ENCODE measurements around the gene ACHE.

The ACHE gene

DNA sequence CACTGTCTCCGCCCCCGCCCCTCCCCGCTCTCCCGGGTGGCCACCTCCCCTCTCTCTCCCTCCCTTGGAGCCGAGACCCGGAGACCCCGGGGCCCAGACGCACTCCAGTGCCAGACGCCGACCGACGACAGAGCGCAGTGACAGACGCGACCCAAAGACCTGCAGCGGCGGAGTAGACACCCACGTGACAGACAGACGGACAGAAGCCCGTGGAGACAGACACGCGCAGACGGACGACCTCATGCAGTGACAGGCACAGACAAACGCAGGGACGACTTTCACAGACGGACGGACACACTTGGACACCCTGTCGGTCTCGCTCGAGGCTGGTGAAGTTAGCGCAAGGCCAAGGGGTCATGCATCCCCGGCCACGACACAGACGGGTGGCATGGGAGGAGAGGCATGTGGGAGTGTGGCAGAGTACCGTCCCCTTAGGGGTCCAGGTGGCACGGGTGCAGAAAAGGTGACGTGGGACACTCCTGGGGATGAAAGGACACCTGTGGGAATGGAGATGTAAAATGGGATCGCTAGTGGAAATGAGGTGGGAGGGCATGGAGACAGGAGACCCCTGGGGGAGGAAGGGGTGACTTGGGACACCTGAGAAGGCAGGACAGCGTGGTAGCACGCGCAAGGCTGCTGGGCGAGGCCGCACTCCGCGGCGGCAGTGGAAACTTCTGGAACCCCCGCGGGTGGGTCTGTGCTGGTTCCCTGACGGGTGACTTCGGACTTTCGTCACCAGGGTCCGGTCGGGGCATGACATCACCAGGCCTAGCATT, 456 bp upstream of the ACHE start:
- DNase-seq: no peak

DNA sequence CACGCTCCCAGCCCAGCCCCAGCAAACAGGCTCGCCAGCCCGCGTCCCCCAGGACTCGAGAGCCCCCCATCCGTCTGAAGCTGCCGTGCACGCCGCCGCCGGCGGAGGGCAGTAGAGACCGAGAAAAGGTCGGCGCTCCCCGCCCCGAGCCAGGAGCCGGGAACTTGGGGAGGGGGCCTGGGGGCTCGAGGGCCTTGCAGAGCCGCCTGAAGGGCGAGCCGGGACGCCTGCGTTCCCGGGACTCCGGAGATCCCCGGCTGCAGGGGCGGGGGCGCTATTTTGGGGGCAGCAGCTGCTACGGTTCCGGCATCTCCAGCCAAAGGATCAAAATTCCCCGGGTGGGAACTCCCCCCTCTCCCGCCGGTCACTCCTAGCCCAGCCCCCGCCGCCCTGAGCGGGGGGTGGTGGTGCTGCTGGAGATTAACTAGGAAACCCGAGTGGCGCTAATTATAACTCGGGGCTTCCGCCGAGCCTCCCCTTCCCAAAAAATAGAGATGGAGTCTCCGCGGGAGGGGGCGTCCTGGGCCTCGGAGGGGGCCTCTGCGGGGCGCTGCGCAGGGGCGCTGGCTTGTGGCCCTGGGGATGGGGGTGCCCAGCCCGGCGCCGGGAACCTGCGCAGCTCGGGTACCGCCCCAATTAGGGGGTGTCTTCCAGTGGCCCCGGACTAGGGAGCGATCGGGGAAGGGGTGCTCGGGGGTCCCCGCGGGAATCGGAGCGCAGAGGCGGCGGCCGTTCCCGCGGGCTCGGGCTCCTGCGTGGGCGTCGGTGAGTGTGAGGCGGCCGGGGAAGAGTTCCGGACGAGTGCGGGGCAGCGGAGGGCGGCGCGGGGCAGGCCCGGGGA, 608 bp downstream of the ACHE start:
- DNase-seq: peak; percentile 55

GRCh38 chr7:100893910-100894721, 1.6 kb downstream of the ACHE start:
- DNase-seq: no peak

GRCh38 chr7:100893318-100893895, 2.3 kb downstream of the ACHE start:
- DNase-seq: no peak

DNA sequence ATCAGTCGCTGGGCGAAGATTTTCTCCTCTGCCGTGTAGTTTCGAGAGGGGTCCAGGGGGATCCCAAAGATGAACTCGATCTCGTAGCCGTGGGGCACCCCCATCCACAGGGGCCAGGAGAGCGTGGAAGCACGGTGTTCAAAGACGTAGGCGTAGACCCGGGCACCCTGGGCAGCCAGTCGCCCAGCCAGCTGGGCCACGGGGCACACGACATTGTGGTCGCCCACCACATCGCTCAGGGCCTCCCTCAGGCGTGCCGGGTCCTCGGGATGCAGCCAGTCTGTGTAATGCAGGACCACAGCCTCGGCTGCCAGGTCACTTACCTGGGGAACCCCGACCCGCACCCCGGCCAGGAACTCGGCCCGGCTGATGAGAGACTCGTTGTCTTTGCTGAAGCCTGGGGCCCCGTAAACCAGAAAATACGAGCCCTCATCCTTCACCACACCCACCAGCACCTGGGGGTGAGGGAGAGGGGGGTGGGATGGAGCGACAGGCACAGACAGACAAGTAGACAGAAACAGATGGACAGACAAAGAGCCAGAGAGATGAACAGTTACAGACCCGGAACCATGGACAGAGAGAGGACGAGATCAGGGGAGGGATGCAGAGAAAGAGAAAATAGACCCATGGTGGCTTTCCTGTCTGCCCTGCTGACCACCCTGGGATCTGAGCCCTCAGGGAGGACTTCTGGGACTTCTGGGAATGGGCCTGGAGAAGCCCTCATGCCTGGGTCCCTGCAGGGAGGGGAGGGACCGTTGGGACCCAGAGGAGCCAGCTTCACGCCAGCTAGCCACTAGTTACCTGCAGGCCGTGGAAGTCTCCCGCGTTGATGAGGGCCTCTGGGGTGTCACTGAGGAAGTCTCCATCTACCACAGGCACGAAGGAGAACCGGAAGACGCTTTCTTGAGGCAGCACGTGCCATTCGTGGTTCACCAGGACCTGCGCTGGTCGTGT, 3.0 kb downstream of the ACHE start:
- no peak for DNase-seq

DNA sequence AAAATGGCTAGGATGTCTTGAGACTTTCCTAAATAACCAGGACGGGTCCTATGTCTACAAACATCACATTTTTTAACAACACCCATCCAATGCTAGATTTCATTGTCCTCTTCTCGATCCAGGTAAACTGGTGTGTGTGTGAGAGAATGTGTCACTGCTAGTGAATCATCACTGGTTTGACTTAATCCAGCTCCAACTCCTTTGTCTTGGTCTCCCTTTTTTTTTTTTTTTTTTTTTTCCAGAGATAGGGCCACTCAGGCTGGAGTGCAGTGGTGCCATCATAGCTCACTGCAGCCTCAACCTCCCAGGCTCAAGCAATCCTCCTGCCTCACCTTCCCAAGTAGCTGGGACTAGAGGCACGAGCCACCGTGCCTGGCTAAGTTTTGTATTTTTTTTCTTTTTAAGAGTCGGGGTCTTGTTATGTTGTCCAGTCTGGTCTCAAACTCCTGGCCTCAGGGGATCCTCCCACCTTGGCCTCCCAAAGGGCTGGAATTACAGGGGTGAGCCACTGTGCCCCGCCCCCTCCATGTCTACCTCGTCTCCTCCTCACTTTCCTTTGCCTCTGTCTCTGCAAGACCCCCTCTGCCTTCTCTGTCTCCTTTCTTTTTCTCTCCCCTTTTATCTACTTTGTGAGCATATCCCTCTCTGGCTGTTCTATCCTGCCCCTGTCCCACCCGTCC, 4.0 kb downstream of the ACHE start:
- DNase-seq: no peak

DNA sequence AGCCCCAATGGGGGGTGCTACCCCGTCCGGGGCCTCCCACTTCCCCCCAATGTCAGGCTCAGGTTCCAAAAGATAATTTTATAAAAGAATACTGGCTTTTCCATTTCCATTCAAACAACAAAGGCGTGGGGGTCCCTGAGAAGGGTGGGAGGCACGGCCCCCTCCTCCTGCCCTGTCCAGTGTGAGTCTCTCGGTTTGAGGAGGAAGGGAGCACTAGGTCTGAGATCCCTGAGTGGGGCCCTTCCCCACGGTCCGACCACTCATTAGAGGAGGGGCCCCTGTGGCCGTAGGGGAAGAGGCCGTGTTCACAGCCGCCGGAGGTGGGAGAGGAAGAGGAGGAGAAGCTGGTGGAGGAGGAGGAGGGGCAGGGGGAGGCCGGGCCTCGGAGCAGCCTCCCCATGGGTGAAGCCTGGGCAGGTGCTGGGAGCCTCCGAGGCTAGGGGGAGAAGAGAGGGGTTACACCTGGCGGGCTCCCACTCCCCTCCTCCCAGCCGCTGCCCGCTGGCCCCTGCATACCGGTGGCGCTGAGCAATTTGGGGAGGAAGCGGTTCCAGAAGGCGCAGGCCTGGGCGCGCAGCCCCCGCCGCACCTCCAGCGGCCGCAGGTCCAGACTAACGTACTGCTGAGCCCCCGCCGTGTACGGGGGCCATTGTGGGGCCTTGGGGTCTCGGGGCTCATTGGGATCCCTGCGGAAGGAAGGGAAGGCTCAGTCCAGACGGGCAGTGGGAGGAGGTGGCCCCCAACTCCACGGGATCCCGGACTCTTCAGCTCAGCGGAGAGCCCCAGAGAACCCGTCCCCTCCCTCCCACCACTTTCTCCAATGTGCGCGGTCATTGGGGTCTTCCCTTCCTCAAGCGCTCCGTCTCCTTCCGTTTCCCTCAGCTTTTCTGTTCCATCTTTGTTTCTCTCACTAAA, 4.8 kb downstream of the ACHE start:
- DNase-seq: no peak

DNA sequence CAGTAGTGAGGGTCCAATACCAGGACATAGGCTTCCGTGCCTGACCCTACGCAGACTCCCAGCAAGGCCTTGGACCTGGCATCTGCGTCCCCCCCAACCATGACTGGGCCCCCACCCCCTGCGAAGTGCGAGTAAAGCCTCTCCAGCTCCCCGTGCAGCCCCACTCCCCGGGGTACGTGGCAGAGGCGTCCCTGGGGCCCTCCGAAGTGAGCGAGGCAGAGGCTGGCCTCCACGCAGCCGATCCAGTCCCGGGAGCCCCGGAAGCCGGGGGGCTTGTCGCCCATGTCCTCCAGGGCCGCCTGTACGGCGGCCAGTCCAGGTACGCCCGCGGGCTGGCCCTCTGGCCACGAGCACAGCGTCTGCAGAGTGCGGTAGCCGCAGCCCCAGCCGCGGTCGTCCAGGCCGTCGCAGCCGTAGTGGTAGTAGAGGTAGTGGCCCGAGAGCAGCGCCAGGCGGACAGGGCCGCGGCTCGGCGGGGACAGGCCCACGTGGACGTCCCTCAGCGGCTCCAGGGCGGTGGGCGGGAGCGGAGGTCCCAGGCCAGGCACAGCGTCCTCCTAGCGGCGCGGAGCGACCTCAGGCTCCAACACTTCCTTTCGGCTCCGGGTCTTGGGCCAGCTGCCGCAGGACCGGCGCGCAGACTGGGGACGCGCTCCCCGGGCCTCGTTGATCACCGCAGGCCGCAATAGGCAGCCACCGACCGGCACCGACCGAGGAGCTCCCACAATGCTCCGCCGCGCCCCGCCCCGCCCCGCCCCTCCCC, 6.5 kb downstream of the ACHE start, which contains the start of gene UFSP1:
TSS of gene UFSP1 (minus strand) at position 728 of the 763 bp plus-strand sequence. CDS start at position 284, 444 bp downstream.
- DNase-seq: no peak

DNA sequence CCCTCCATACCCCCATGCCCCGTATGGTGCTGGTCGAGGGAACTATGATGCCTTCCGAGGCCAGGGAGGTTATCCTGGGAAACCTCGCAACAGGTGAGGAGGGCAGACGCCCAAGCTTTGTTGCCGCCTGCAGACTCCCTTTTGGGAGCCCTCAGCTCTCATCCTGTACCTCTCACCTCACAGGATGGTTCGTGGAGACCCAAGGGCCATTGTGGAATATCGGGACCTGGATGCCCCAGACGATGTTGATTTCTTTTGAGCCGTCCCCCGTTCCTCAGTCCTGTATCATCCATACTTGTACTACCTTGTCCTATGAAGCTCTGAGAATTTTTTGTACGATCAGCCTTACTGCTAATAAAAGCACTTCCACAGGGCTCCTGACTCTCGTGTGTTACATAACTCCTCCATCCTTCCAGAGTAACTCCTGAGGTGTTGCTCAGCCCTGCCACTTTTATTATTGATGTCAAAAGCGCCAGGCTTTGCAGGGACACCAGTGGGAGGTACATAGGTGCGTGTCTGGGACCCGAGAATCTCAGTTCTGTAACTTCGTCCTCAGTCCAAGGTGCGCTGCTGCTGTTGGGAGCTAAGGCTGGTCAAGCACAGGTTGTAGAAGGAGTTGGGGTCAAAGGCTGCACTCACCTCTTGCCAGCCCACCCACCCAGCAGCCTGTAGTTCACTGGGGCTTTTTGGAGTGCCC, 7.2 kb downstream of the ACHE start:
- no peak for DNase-seq

GRCh38 chr7:100887516-100888290, 8.0 kb downstream of the ACHE start:
- peak; percentile 55 for DNase-seq

GRCh38 chr7:100886936-100887515, 8.7 kb downstream of the ACHE start:
- DNase-seq: no peak

DNA sequence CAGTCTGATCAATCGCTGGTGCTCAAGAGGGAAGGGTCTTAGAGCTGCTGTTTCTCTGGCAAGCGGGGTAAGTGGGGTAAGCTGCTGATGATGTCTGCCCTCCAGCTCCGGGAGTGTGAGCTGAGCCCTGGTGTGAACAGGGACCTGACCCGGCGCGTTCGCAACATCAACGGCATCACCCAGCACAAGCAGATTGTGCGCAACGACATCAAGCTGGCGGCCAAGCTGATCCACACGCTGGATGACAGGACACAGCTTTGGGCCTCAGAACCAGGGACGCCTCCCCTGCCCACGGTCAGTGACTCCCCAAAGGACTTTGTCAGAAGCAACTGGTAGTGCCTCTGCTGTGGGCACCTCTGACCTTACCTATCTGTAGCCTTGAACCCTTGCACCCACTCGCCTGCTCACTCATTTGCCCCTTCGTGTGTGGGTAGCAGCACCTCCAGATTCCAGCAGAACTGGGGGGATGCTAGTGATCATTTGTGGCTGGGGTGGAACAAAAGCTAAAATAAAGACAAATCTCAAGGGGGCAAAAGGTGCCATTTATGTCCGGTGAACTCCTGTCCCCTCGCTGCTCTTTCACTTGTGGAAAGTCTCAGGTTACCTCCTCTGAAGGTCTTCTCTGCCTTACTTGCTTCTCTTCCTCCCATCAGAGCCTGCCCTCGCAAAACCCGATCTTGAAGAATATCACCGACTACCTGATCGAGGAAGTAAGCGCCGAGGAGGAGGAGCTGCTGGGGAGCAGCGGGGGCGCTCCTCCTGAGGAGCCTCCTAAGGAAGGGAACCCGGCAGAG, 9.3 kb downstream of the ACHE start:
- no peak for DNase-seq

DNA sequence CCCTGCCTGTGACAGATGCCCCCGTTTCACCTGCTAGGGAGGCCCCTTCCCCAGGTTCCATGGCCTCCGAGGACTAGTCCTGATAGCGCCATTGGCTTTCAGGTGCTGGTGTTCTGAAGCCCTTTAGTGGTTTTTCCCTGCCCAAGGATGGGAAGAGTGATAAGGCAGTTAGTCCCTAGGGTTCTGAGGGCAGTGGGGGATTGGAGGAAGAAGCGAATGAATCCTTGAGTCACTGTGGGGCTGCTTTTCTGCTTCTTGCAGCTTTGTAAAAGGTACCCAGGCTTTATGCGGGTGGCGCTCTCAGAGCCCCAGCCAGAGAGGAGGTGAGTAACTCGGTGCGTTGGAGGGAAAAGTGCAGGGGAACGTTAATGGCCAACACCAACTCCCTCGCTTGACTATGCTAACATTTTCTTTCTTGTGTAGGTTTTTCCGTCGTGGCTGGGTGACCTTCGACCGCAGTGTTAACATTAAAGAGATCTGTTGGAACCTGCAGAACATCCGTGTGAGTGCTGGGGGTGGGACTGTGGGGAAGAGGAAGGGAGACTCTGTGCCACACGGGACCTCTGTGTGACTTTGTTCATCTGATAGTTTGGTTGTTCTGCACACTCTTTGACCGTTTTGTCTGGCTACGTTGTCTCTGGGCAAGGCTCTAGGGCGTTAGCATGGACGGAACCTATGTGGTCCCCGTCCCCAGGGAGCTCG, 10.1 kb downstream of the ACHE start:
- DNase-seq: no peak

- DNase-seq: no peak
Observed at GRCh38 chr7:100884736-100885439, 10.8 kb downstream of the ACHE start.

Measured in stimulated activated CD4-positive, alpha-beta T cell treated with anti-CD3 and anti-CD28 coated beads, Interleukin-4, amount 100 ng/mL, for 24 hours (primary cell).